HG02798 (cell line): ENCODE results near the gene FBXO44.
"Not testable (repeated sequence)": the region's sequence is repeated elsewhere in the genome, so short reads cannot be mapped to it uniquely, and the experiment has no call there.

Experiments used
- ATAC-seq: cut with Tn5 transposase; IDR thresholded peaks from one replicate; pipeline ENCODE4 v1.9.1; 2021; ENCODE audit warnings: mild to moderate bottlenecking; ENCODE audit not compliant: unreplicated experiment, poor library complexity

Gene FBXO44, protein sequence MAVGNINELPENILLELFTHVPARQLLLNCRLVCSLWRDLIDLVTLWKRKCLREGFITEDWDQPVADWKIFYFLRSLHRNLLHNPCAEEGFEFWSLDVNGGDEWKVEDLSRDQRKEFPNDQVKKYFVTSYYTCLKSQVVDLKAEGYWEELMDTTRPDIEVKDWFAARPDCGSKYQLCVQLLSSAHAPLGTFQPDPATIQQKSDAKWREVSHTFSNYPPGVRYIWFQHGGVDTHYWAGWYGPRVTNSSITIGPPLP

GRCh38 chr1:11654137-11654938 lies at the start of gene FBXO44, which contains the start of gene FBXO2:
Gene FBXO44, plus strand, starts transcription at chr1:11654877. Its CDS starts 959 bp downstream, at chr1:11655836.
Gene FBXO2, minus strand, starts transcription at chr1:11654429. Its CDS starts 89 bp downstream, at chr1:11654340.
- peak; percentile 76 for ATAC-seq

- ATAC-seq, result no peak
These were observed 47.9 kb upstream of the FBXO44 start for GRCh38 chr1:11606775-11607174.

DNA sequence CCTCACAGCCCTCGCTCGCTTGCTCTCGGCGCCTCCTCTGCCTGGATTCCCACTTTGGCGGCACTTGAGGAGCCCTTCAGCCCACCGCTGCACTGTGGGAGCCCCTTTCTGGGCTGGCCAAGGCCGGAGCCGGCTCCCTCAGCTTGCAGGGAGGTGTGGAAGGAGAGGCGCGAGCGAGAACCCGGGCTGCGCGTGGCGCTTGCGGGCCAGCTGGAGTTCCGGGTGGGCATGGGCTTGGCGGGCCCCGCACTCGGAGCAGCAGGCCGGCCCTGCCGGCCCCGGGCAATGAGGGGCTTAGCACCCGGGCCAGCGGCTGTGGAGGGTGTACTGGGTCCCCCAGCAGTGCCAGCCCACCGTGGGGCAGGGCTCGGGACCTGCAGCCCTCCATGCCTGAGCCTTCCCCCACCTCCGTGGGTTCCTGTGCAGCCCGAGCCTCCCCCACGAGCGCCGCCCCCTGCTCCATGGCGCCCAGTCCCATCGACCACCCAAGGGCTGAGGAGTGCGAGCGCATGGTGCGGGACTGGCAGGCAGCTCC lies 46.0 kb upstream of the FBXO44 start:
- ATAC-seq, result not testable (repeated sequence)

DNA sequence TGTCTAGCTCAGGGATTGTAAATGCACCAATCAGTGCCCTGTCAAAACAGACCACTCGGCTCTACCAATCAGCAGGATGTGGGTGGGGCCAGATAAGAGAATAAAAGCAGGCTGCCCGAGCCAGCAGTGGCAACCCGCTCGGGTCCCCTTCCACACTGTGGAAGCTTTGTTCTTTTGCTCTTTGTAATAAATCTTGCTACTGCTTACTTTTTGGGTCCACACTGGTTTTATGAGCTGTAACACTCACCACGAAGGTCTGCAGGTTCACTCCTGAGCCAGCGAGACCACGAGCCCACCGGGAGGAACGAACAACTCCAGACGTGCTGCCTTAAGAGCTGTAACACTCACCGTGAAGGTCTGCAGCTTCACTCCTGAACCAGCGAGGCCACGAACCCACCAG lies 45.3 kb upstream of the FBXO44 start:
- not testable (repeated sequence) for ATAC-seq

GRCh38 chr1:11610629-11611180 lies 44.0 kb upstream of the FBXO44 start:
- no peak for ATAC-seq

GRCh38 chr1:11611638-11612327 lies 42.9 kb upstream of the FBXO44 start:
- ATAC-seq, result no peak

DNA sequence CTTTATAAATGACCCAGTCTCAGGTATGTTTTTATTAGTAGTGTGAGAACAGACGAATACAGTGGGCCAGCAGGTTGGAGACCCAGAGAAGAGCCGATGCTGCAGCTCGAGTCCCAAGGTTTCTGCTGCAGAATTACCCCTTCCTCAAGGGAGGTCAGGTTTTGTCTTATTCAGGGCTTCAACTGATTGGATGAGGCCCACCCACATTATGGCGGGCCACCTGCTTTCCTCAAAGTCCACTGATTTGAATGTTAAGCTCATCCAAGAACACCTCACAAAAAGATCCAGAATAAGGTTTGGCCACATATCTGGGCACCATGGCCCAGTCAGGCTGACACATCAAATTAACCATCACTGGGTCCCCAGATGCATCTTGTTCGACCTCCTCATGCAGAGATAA lies 41.3 kb upstream of the FBXO44 start:
- no peak for ATAC-seq

- ATAC-seq, result no peak
These were observed 39.6 kb upstream of the FBXO44 start for GRCh38 chr1:11615090-11615489.

- ATAC-seq, result no peak
These were observed 37.9 kb upstream of the FBXO44 start for GRCh38 chr1:11616766-11617165.

DNA sequence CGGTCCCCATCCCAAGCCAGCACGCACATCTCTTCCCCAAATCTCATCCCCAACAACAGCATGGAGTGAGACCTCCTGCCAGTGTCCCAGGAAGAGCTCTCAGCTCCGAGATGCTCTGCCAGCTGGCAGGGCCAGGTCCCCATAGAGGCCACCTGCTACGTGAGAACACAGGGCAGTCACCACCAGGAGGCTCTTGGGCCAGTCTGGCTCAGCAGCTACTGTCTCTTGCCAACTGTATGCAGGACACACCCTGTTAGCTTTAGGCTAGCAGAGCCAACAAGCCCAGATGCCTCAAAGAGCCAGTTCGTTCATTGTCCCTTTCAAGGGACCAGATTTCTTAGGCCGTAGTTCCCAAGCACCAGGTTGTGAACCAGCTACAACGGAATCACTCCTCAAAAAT lies 37.4 kb upstream of the FBXO44 start:
- no peak for ATAC-seq

DNA sequence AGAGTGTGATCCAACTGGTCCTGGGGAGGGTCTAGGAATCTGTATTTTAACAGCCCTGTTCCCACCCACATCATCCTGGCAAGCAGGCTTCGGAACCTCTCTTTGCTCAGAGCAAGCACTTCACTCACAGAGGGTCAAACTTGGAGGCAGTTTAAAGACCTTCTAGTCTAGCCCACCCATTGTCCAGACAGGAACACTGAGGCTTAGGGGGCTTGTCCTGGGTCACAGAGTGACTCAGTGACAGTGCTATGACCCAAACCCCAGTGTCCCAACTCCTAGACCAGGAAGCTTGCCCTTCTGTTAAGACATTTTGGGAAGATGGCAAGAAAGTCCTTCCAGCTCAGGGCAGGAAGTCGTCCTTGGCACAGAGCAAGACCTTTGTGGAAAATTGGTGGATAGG lies 36.9 kb upstream of the FBXO44 start:
- ATAC-seq, result no peak

- no peak for ATAC-seq
These were observed 34.3 kb upstream of the FBXO44 start for GRCh38 chr1:11620405-11620804.

DNA sequence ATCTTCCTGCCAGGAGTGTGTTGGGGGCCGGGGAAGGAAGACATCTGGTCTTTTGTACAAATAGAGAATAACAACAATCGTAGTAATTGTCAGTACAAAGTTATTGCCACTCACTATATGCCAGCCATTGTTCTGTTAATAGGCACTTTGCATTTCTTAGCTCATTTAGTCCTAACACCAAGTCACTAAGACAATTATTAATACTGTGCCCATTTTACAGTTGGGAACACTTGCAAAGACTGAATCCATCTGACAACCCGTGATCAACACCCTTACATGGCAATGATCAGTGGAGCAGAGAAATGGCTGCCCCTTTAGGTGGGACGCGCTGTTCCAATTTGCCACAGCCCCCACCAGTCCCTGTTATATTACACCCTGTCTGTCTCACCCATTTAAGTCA lies 33.8 kb upstream of the FBXO44 start:
- no peak for ATAC-seq

DNA sequence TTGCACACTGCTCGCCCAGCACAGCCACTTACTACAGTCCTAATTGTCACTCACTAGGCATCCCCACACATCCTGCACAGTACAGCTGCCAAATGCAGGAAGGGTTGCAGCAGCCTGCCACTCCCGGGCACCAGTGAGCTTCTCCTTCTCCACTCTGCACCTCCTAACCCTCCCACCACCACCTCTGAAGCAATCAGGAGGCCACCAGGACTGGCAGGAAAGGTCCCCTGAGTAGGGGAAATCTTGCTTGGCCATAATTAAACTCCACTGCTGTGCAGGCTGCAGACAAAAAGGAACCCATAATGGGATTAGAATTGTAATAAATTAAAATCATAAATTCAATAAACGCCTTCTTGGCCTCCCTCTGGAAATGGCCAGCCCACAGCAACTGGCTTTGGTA lies 32.3 kb upstream of the FBXO44 start:
- no peak for ATAC-seq

DNA sequence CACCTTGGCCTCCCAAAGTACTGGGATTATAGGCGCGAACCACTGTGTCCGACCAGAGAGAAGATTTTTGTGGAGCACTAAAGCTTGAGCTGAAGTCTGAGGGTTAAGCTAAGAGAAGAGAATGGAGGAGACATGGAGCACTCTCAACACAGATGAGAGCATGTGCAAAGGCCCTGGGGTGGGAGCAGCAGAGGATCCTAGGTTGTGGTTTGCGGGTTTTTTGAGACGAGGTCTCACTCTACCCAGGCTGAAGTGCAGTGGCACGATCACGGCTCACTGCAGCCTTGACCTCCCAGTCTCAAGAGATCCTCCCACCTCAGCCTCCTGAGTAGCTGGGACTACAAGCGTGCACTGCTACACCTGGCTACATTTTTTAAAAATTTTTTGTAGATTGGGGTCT lies 31.0 kb upstream of the FBXO44 start:
- ATAC-seq, result no peak

GRCh38 chr1:11626551-11626950 lies 28.1 kb upstream of the FBXO44 start:
- no peak for ATAC-seq

- no peak for ATAC-seq
These were observed 25.9 kb upstream of the FBXO44 start for GRCh38 chr1:11628767-11629166.

- ATAC-seq, result no peak
These were observed 25.3 kb upstream of the FBXO44 start for GRCh38 chr1:11629184-11630016.

DNA sequence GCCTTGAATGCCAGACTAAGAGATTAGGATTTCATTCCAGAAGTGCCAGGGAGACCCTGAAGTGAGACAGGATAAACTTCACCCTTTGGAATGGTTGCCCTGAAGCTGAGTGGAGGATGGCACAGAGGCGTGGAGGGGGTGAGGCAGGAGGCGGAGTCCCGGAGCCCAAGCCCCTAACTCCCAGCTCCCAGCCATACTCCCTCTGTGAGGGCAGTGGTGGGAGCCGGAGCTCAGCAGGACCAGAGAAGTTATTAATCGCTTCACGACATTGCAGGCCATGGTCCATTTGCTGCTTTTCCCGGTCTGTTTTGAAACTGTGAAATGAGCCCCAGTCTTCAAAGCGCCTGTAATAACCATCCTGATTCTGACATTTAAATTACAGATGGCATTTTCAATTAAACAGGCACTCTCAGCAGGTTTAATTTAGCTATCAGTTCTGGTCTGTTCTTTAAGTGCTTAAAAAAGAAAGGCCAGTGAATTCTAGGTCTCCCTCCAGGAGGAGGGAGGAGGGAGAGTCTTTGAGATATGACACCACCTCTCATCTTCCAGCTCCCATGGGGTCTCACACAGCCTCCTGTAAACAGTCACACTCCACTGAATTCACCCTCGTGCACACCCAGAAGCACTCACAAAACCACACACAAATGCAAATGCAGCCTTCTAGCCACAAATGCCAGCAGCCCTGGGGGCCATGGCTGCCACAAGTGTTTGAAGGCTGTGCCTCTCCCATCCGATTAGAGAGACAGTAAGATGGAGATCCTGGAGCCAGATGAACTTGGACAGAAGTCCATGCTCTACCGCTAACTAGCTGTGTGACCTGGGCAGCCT lies 20.1 kb upstream of the FBXO44 start:
- ATAC-seq, result no peak
